Adrenal gland (tissue), 5 donors: Measurements from ENCODE around the gene SLIT3.

Source experiments
- CTCF ChIP-seq, 6 experiments: fragments of 450-650 bp in 4 of 6; fragments of 200-600 bp in 2 of 6; sonication (generic) in 1 of 6; IDR thresholded peaks; 1 replicate in 5 of 6; 2 replicates in 1 of 6; pipeline versions ENCODE4 v1.5.1 to v1.8.0; 2016 to 2021; ENCODE audit warnings: antibody characterized with exemption in 6 of 6, mild to moderate bottlenecking in 2 of 6, moderate library complexity in 1 of 6
- POLR2A ChIP-seq, 2 donors: fragments of 450-650 bp; IDR thresholded peaks; one replicate each; pipeline ENCODE4 v1.6.1; 2017; ENCODE audit warnings: antibody characterized with exemption in 2 of 2, mild to moderate bottlenecking in 2 of 2, moderate library complexity in 1 of 2
- donor health status: DM: no; HTN: no; CAD: no.

DNA sequence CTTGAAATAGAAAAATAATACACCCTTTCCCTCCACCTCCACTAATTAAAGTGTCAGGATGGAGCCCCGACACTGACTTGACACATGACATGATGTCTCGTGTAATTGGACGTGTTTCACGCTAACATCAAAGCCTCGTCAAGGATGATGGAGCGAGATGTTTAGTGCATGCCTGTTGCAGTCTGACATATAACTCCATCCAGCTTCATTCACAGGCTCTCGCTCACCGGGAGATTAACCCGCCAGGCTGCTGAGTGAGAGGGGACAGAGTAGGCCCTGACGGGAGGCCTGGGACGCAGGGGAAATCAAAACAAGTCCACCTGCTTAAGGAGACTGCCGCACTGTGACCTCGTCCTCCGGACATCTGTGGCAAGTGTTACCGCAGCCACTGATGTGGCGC, 263.5 kb downstream of the SLIT3 start:
- no peak for TF ChIP-seq POLR2A (IDR thresholded peaks at IDR 0.05)
- no peak for TF ChIP-seq CTCF (IDR thresholded peaks at IDR 0.05)
